ENCODE results near the gene PRRX2. TPM values are rescaled to one million over a fixed set of nuclear protein-coding genes. Genes with fewer than 3 reads are reported as not detected.
A peak's percentile ranks its signal among the peaks of the same experiment; 100 is the strongest.
"Not testable (repeated sequence)": the region's sequence is repeated elsewhere in the genome, so short reads cannot be mapped to it uniquely, and the experiment has no call there.

The PRRX2 gene
- total RNA-seq, 1 donor from 2014 or later, result 5.6 TPM

DNA sequence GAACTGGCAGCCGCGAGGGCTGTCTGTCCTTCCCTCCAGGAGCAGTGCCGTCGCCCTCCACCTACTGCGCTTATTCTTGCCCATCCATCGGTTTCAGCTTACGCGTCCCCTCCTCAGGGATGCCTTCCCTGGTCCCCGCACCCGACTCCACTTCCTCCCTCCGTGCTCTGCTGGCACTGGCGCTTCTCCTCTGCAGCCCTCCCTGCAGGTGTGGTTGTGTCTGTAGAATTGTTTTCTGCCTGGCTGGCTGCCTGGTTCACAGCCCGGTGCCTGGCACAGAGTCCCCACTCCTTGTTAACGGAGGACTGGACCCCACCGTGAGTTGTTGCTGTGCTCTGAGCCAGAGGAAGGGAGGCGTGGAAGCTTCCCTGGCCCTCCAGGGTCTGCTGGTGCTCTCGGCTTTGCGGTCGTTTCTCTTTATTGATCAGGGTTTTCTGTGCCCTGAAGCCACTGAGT lies 33.7 kb upstream of the PRRX2 start:
- Mint-ChIP-seq H3K27me3 (ENCODE audit: unreplicated experiment) (no peaks in the 10 kb centered on the region), H3K4me3 (ENCODE audit: unreplicated experiment) (no peak overlapping the region), H3K4me1 (ENCODE audit: unreplicated experiment) (peaks cover 56% of the 10 kb centered on the region), H3K36me3 (ENCODE audit: unreplicated experiment) (peaks cover 19% of the 10 kb centered on the region), H3K27ac (ENCODE audit: unreplicated experiment) (peak overlapping the region; percentile 81), H3K9me3 (ENCODE audit: unreplicated experiment) (no peaks in the 10 kb centered on the region)
- TF ChIP-seq, protein P1, sequence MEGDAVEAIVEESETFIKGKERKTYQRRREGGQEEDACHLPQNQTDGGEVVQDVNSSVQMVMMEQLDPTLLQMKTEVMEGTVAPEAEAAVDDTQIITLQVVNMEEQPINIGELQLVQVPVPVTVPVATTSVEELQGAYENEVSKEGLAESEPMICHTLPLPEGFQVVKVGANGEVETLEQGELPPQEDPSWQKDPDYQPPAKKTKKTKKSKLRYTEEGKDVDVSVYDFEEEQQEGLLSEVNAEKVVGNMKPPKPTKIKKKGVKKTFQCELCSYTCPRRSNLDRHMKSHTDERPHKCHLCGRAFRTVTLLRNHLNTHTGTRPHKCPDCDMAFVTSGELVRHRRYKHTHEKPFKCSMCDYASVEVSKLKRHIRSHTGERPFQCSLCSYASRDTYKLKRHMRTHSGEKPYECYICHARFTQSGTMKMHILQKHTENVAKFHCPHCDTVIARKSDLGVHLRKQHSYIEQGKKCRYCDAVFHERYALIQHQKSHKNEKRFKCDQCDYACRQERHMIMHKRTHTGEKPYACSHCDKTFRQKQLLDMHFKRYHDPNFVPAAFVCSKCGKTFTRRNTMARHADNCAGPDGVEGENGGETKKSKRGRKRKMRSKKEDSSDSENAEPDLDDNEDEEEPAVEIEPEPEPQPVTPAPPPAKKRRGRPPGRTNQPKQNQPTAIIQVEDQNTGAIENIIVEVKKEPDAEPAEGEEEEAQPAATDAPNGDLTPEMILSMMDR (IDR thresholded peaks at IDR 0.05), result no peak
- no peak for DNase-seq (ENCODE audit: extremely low spot score, unreplicated experiment)

DNA sequence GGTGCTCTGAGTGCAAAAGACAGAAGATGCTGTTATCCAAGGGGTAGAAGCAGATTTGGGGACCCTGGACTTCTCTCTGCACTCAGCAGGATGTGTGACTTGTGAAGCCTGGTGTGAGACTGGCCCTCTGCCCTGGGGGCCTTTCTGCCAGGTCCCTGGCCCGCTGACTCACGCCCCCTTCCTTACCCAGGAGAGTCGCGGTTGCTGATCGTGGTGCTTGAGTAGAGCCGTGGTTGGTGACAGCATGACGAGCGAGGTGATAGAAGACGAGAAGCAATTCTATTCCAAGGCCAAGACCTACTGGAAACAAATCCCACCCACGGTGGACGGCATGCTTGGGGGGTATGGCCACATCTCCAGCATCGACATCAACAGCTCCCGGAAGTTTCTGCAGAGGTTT lies 33.0 kb upstream of the PRRX2 start:
- H3K9me3 Mint-ChIP-seq (ENCODE audit: unreplicated experiment), result no peaks in the 10 kb centered on the region
- DNase-seq (ENCODE audit: extremely low spot score, unreplicated experiment), result no peak
- H3K4me1 Mint-ChIP-seq (ENCODE audit: unreplicated experiment), result peaks cover 49% of the 10 kb centered on the region
- no peak overlapping the region for H3K4me3 Mint-ChIP-seq (ENCODE audit: unreplicated experiment)
- H3K27ac Mint-ChIP-seq (ENCODE audit: unreplicated experiment), result peak overlapping the region; percentile 38
- no peaks in the 10 kb centered on the region for H3K27me3 Mint-ChIP-seq (ENCODE audit: unreplicated experiment)
- TF ChIP-seq, protein P1 (IDR thresholded peaks at IDR 0.05), result no peak
- peaks cover 21% of the 10 kb centered on the region for H3K36me3 Mint-ChIP-seq (ENCODE audit: unreplicated experiment)

DNA sequence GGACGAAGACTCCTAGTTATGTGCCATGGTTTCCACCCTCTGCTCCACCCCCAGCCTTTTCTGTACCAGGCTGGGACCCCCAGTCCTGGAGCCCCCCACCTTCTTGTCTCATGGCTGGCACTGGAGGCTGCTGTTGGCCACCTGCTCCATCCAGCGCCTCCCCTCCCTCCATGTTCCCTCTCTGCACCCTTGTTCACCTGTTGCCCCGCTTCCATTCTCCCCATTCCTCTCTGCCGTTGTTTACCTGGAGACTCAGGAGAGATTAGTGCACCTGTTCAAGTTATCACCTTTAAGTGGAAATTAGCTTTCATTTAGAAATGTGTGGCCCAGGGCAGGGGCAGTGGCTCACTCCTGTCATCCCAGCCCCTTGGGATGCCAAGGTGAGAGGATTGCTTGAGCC lies 32.2 kb upstream of the PRRX2 start:
- Mint-ChIP-seq H3K27ac (ENCODE audit: unreplicated experiment) (no peak overlapping the region), H3K9me3 (ENCODE audit: unreplicated experiment) (no peaks in the 10 kb centered on the region), H3K27me3 (ENCODE audit: unreplicated experiment) (no peaks in the 10 kb centered on the region), H3K4me1 (ENCODE audit: unreplicated experiment) (peaks cover 41% of the 10 kb centered on the region), H3K4me3 (ENCODE audit: unreplicated experiment) (no peak overlapping the region), H3K36me3 (ENCODE audit: unreplicated experiment) (peaks cover 27% of the 10 kb centered on the region)
- no peak for DNase-seq (ENCODE audit: extremely low spot score, unreplicated experiment)
- TF ChIP-seq, protein P1 (IDR thresholded peaks at IDR 0.05), result no peak

DNA sequence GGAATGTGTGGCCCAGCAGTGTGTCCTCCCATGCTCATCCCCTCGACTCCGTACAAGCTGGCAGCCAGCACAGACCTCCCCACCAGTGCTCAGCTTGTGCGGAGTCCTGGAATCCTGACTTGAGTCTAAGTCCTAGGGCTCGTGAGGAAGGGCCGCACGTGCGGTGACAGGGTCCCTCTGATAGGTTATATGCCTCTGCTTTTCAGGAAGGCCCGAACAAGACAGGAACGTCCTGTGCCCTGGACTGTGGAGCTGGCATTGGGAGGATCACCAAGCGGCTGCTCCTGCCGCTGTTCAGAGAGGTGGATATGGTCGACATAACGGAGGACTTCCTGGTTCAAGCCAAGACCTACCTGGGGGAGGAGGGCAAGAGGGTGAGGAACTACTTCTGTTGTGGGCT lies 31.6 kb upstream of the PRRX2 start:
- Mint-ChIP-seq H3K36me3 (ENCODE audit: unreplicated experiment) (peaks cover 27% of the 10 kb centered on the region), H3K27me3 (ENCODE audit: unreplicated experiment) (no peaks in the 10 kb centered on the region), H3K4me3 (ENCODE audit: unreplicated experiment) (no peak overlapping the region), H3K4me1 (ENCODE audit: unreplicated experiment) (peaks cover 35% of the 10 kb centered on the region), H3K9me3 (ENCODE audit: unreplicated experiment) (no peaks in the 10 kb centered on the region), H3K27ac (ENCODE audit: unreplicated experiment) (no peak overlapping the region)
- DNase-seq (ENCODE audit: extremely low spot score, unreplicated experiment), result no peak
- TF ChIP-seq, protein P1 (IDR thresholded peaks at IDR 0.05), result no peak

DNA sequence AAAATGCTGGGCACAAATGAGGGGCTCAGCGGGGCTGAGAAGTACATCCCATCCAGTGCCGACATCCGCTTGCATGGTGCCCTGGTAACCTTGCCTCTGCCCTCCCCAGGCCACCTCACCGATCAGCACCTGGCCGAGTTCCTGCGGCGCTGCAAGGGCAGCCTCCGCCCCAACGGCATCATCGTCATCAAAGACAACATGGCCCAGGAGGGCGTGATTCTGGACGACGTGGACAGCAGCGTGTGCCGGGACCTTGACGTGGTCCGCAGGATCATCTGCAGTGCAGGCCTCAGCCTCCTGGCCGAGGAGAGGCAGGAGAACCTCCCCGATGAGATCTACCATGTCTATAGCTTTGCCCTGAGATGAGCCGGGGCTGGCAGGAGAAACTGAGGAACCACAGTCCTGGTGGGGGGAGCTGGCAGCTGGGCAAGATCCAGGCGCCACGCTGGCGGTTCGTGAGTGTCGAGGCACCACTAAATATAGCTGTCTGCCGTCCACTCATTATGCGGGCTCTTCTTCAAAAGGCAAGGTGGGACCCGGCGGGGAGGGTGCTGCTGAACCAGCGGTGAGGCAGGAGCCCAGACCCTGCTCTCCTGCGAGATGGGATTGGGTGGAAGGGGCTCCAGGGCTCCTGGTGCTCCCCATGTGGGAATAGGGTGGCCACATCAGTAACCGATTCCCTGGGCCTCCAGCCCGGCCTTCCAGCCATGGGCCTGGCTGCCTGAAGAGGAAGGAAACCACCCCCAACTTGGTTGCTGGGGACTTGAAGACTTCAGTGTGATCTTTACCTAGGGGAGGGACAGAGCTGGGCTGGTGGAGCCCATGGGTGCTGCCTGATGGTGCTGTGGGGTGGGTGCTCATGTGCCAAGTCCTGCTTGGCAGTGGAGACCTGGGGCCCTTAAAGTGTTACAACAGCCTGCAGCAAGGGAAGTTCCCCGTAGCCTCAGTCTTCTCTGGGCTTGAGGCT lies 30.1 kb upstream of the PRRX2 start:
- no peaks in the 10 kb centered on the region for H3K9me3 Mint-ChIP-seq (ENCODE audit: unreplicated experiment)
- no peak for DNase-seq (ENCODE audit: extremely low spot score, unreplicated experiment)
- H3K27me3 Mint-ChIP-seq (ENCODE audit: unreplicated experiment), result no peaks in the 10 kb centered on the region
- TF ChIP-seq, protein P1 (IDR thresholded peaks at IDR 0.05), result no peak
- peaks cover 24% of the 10 kb centered on the region for H3K36me3 Mint-ChIP-seq (ENCODE audit: unreplicated experiment)
- H3K27ac Mint-ChIP-seq (ENCODE audit: unreplicated experiment), result no peak overlapping the region
- no peak overlapping the region for H3K4me3 Mint-ChIP-seq (ENCODE audit: unreplicated experiment)
- H3K4me1 Mint-ChIP-seq (ENCODE audit: unreplicated experiment), result peaks cover 29% of the 10 kb centered on the region

DNA sequence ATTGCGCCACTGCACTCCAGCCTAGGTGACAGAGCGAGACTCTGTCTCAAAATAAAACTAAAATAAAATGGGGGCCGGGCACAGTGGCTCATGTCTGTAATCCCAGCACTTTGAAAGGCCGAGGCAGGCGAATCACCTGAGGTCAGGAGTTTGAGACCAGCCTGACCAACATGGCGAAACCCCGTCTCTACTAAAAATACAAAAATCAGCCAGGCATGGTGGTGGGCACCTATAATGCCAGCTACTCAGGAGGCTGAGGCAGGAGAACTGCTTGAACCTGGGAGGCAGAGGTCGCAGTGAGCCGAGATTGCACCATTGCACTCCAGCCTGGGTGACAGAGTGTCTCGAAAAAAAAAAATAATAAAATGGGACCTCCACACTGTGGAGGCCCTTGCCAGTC lies 29.1 kb upstream of the PRRX2 start:
- DNase-seq (ENCODE audit: extremely low spot score, unreplicated experiment); H3K27ac Mint-ChIP-seq (ENCODE audit: unreplicated experiment): not testable (repeated sequence)
- peaks cover 30% of the 10 kb centered on the region for H3K4me1 Mint-ChIP-seq (ENCODE audit: unreplicated experiment)

More for the DNA sequence above, 29.1 kb upstream of the PRRX2 start:
- peaks cover 24% of the 10 kb centered on the region for H3K36me3 Mint-ChIP-seq (ENCODE audit: unreplicated experiment)
- not testable (repeated sequence) for H3K9me3 Mint-ChIP-seq (ENCODE audit: unreplicated experiment); H3K4me3 Mint-ChIP-seq (ENCODE audit: unreplicated experiment); H3K27me3 Mint-ChIP-seq (ENCODE audit: unreplicated experiment)

Data from osteocyte (in vitro differentiated cells).